Smooth muscle cell (in vitro differentiated cells): ENCODE measurements around the gene DDX10. TPM values are rescaled to one million over a fixed set of nuclear protein-coding genes. Genes with fewer than 3 reads are reported as not detected.
A peak's percentile ranks its signal among the peaks of the same experiment; 100 is the strongest.

Experiments
- DNase-seq: peaks from one replicate; lab custom pipeline; 2025; ENCODE audit not compliant: unreplicated experiment; lab: John Stamatoyannopoulos, UW
- H2AFZ ChIP-seq: fragments of 200-600 bp; sonication (generic); 2 replicates; pipeline ENCODE4 v1.6.0; 2016; ENCODE audit warnings: antibody characterized with exemption, low read depth, mild to moderate bottlenecking
- H3F3A ChIP-seq: fragments of 200-600 bp; sonication (generic); 2 replicates; pipeline ENCODE4 v1.6.0; 2017; ENCODE audit warnings: antibody characterized with exemption, low read depth
- H3K27ac ChIP-seq: fragments of 200-600 bp; sonication (generic); 2 replicates; pipeline ENCODE4 v1.5.1; 2016; ENCODE audit warnings: low read depth, mild to moderate bottlenecking
- H3K27me3 ChIP-seq: fragments of 200-600 bp; sonication (generic); 2 replicates; pipeline ENCODE4 v1.6.1; 2016; ENCODE audit warnings: low read depth, mild to moderate bottlenecking
- H3K36me3 ChIP-seq: fragments of 200-600 bp; sonication (generic); 2 replicates; pipeline ENCODE4 v1.5.1; 2016; ENCODE audit warnings: low read depth
- H3K4me1 ChIP-seq: fragments of 200-600 bp; sonication (generic); 2 replicates; pipeline ENCODE4 v1.5.1; 2016; ENCODE audit warnings: low read depth
- H3K4me2 ChIP-seq: fragments of 200-600 bp; sonication (generic); 2 replicates; pipeline ENCODE4 v1.6.0; 2016; ENCODE audit warnings: mild to moderate bottlenecking
- H3K4me3 ChIP-seq: fragments of 200-600 bp; sonication (generic); 2 replicates; pipeline ENCODE4 v1.5.1; 2016; ENCODE audit warnings: mild to moderate bottlenecking
- H3K79me2 ChIP-seq: fragments of 200-600 bp; sonication (generic); 2 replicates; pipeline ENCODE4 v1.6.0; 2016; ENCODE audit warnings: low read depth, mild to moderate bottlenecking
- H3K9ac ChIP-seq: fragments of 200-600 bp; sonication (generic); 2 replicates; pipeline ENCODE4 v1.6.0; 2016; ENCODE audit warnings: low read depth
- H3K9me3 ChIP-seq: fragments of 200-600 bp; sonication (generic); replicated peaks from 2 replicates; pipeline ENCODE4 v1.5.1; 2016; ENCODE audit warnings: low read depth
- H4K20me1 ChIP-seq: fragments of 200-600 bp; sonication (generic); 2 replicates; pipeline ENCODE4 v1.6.0; 2016; ENCODE audit warnings: low read depth
- CTCF ChIP-seq: fragments of 200-600 bp; sonication (generic); IDR thresholded peaks from 2 replicates; pipeline ENCODE4 v1.5.1; 2017; ENCODE audit warnings: borderline replicate concordance, mild to moderate bottlenecking, antibody characterized with exemption; ENCODE audit not compliant: insufficient read depth, poor library complexity, severe bottlenecking
- WGBS: methylation state at CpG from one replicate; pipeline ENCODE4 v1.1.7; 2016; ENCODE audit warnings: low lambda C conversion rate; 5-methylcytosine and 5-hydroxymethylcytosine counted together
- polyA plus RNA-seq: library from polyadenylated mRNA; unstranded; fragments of >200 nt; fragmentation: Nextera tagmentation; extraction: Ambion mirVana; gene quantifications from 2 replicates; pipeline ENCODE4 v1.2.1, GENCODE V29; 2016
- total RNA-seq: library from RNA; depleted of rRNA; stranded (reverse); fragments of >200 nt; gene quantifications from 2 replicates; pipeline ENCODE4 v1.2.3, GENCODE V29; 2014

The DDX10 gene
- total and polyA plus RNA-seq, 2 experiments from 2014 or later = 7.3 to 15.7 TPM

GRCh38 chr11:108788565-108789199 is 123.8 kb downstream of the DDX10 start:
- 78% methylated on average over 5 of the region's 5 CpGs for WGBS
- no peaks in the 10 kb centered on the region for H3K9me3 ChIP-seq
- no peak overlapping the region for H2AFZ ChIP-seq
- H3K27me3 ChIP-seq = no peaks in the 10 kb centered on the region
- H3K4me3 ChIP-seq = no peak overlapping the region
- H3K4me1 ChIP-seq = no peaks in the 10 kb centered on the region
- no peak overlapping the region for H3K4me2 ChIP-seq
- no peak for DNase-seq
- no peaks in the 10 kb centered on the region for H3K36me3 ChIP-seq
- peak; percentile 37 for TF ChIP-seq CTCF
- H3K79me2 ChIP-seq = peaks cover 5% of the 10 kb centered on the region
- no peaks in the 10 kb centered on the region for H3F3A ChIP-seq
- no peak overlapping the region for H3K27ac ChIP-seq
- H3K9ac ChIP-seq = no peak overlapping the region
- no peaks in the 10 kb centered on the region for H4K20me1 ChIP-seq

GRCh38 chr11:108790501-108791299 is 125.8 kb downstream of the DDX10 start:
- Histone ChIP-seq H2AFZ (no peak overlapping the region), H3K4me1 (no peaks in the 10 kb centered on the region), H3F3A (no peaks in the 10 kb centered on the region), H3K9ac (no peak overlapping the region), H3K4me3 (no peak overlapping the region), H3K79me2 (no peaks in the 10 kb centered on the region), H4K20me1 (no peaks in the 10 kb centered on the region), H3K27me3 (no peaks in the 10 kb centered on the region), H3K27ac (no peak overlapping the region), H3K36me3 (no peaks in the 10 kb centered on the region), H3K9me3 (no peaks in the 10 kb centered on the region), H3K4me2 (no peak overlapping the region)
- WGBS = 75% methylated on average over 5 of the region's 5 CpGs
- TF ChIP-seq CTCF = no peak
- DNase-seq = no peak

GRCh38 chr11:108793138-108793537 is 128.3 kb downstream of the DDX10 start:
- 88% methylated on average over 2 of the region's 2 CpGs for WGBS
- H3K4me1 ChIP-seq = no peaks in the 10 kb centered on the region
- DNase-seq = no peak
- H2AFZ ChIP-seq = no peak overlapping the region
- no peak overlapping the region for H3K4me2 ChIP-seq
- no peak overlapping the region for H3K4me3 ChIP-seq
- no peak overlapping the region for H3K27ac ChIP-seq
- no peaks in the 10 kb centered on the region for H4K20me1 ChIP-seq
- no peaks in the 10 kb centered on the region for H3F3A ChIP-seq
- no peaks in the 10 kb centered on the region for H3K36me3 ChIP-seq
- no peak overlapping the region for H3K9ac ChIP-seq
- TF ChIP-seq CTCF = no peak
- H3K79me2 ChIP-seq = no peaks in the 10 kb centered on the region
- H3K9me3 ChIP-seq = no peaks in the 10 kb centered on the region
- H3K27me3 ChIP-seq = no peaks in the 10 kb centered on the region
